K562 (cell line): Measurements from ENCODE around the gene CDH20.

Source experiments
- CBX1 ChIP-seq: sonication (generic); IDR thresholded peaks from 2 replicates; pipeline ENCODE4 v1.6.1; 2016; ENCODE audit warnings: antibody characterized with exemption, low read depth, mild to moderate bottlenecking
- FOXK2 ChIP-seq, 2 experiments: fragments of 450-650 bp; IDR thresholded peaks in 1 of 2; conservative IDR thresholded peaks in 1 of 2; 2 replicates each; pipeline ENCODE4 v1.6.1; 2016; ENCODE audit warnings: low read depth in 2 of 2, mild to moderate bottlenecking in 1 of 2
- HDAC2 ChIP-seq: fragments of 450-650 bp; IDR thresholded peaks from 2 replicates; pipeline ENCODE4 v1.6.1; 2016; ENCODE audit warnings: mild to moderate bottlenecking
- KDM1A ChIP-seq, 2 experiments: fragments of 450-650 bp; IDR thresholded peaks; 2 replicates each; pipeline ENCODE4 v1.6.1; 2016; ENCODE audit warnings: mild to moderate bottlenecking in 2 of 2
- NBN ChIP-seq: fragments of 450-650 bp; IDR thresholded peaks from 2 replicates; pipeline ENCODE4 v1.6.1; 2016; ENCODE audit warnings: low read depth, mild to moderate bottlenecking
- NR1H2 ChIP-seq: sonication (generic); formaldehyde crosslinking; IDR thresholded peaks from 2 replicates; pipeline ENCODE4 v1.4.0; 2020; ENCODE audit warnings: mild to moderate bottlenecking, missing genetic modification reagents
- ZFX ChIP-seq: sonication (generic); formaldehyde crosslinking; IDR thresholded peaks from 2 replicates; pipeline ENCODE4 v1.8.0; 2022; ENCODE audit warnings: mild to moderate bottlenecking, missing genetic modification reagents, moderate library complexity
- ZSCAN32 ChIP-seq: fragments of 450-650 bp; formaldehyde crosslinking; IDR thresholded peaks from 2 replicates; pipeline ENCODE4 v1.4.0; 2020; ENCODE audit warnings: mild to moderate bottlenecking, moderate library complexity
- TF ChIP-seq, protein P1 (sequence below): fragments of 450-650 bp; IDR thresholded peaks from 2 replicates; pipeline ENCODE4 v1.7.1; 2018; ENCODE audit warnings: mild to moderate bottlenecking, low read depth; ENCODE audit not compliant: partially characterized antibody
- TF ChIP-seq, protein P2 (sequence below), 3 experiments: IDR thresholded peaks in 2 of 3; conservative IDR thresholded peaks in 1 of 3; 2 replicates each; pipeline ENCODE4 v1.5.1; 2011 to 2012; ENCODE audit warnings: low read length in 3 of 3, mild to moderate bottlenecking in 3 of 3, control low read depth in 2 of 3, improper control_type of control experiment in 1 of 3, inconsistent platforms in 1 of 3, low read depth in 1 of 3, mixed read lengths in 1 of 3, moderate library complexity in 1 of 3; ENCODE audit not compliant: insufficient read depth in 2 of 3
- TF ChIP-seq, protein P3 (sequence below): sonication (generic); formaldehyde crosslinking; IDR thresholded peaks from 2 replicates; pipeline ENCODE4 v1.8.0; 2022; ENCODE audit warnings: mild to moderate bottlenecking, missing genetic modification reagents
- TF ChIP-seq, protein P4 (sequence below): sonication (generic); formaldehyde crosslinking; IDR thresholded peaks from 2 replicates; pipeline ENCODE4 v1.8.1; 2023; ENCODE audit warnings: mild to moderate bottlenecking, missing genetic modification reagents

DNA sequence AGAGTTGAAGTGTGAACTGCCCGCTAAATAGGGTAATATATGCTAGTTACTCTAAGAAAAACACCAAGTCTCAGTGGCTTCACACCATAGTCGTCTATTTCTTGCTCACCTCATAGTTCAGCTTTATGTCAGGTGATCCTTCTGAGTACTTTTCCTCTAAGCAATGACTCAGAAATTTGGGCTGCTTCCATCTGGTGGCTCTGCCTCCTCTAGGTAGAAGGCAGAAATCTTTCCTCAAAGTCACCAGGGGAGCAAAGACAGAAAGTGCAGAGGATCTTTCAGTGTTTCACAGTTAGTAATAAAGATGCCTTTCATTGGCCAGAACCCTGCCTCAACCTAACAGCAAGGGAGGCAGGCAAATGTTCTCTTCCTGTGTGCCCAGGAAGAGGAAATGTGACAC is 17.3 kb downstream of the CDH20 start:
- TF ChIP-seq, protein P1, sequence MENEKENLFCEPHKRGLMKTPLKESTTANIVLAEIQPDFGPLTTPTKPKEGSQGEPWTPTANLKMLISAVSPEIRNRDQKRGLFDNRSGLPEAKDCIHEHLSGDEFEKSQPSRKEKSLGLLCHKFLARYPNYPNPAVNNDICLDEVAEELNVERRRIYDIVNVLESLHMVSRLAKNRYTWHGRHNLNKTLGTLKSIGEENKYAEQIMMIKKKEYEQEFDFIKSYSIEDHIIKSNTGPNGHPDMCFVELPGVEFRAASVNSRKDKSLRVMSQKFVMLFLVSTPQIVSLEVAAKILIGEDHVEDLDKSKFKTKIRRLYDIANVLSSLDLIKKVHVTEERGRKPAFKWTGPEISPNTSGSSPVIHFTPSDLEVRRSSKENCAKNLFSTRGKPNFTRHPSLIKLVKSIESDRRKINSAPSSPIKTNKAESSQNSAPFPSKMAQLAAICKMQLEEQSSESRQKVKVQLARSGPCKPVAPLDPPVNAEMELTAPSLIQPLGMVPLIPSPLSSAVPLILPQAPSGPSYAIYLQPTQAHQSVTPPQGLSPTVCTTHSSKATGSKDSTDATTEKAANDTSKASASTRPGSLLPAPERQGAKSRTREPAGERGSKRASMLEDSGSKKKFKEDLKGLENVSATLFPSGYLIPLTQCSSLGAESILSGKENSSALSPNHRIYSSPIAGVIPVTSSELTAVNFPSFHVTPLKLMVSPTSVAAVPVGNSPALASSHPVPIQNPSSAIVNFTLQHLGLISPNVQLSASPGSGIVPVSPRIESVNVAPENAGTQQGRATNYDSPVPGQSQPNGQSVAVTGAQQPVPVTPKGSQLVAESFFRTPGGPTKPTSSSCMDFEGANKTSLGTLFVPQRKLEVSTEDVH, result no peak
- TF ChIP-seq, protein P2, sequence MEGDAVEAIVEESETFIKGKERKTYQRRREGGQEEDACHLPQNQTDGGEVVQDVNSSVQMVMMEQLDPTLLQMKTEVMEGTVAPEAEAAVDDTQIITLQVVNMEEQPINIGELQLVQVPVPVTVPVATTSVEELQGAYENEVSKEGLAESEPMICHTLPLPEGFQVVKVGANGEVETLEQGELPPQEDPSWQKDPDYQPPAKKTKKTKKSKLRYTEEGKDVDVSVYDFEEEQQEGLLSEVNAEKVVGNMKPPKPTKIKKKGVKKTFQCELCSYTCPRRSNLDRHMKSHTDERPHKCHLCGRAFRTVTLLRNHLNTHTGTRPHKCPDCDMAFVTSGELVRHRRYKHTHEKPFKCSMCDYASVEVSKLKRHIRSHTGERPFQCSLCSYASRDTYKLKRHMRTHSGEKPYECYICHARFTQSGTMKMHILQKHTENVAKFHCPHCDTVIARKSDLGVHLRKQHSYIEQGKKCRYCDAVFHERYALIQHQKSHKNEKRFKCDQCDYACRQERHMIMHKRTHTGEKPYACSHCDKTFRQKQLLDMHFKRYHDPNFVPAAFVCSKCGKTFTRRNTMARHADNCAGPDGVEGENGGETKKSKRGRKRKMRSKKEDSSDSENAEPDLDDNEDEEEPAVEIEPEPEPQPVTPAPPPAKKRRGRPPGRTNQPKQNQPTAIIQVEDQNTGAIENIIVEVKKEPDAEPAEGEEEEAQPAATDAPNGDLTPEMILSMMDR (IDR thresholded peaks at IDR 0.05 in 2 of 3, conservative IDR thresholded peaks at IDR 0.05 in 1 of 3; ENCODE audit: insufficient read depth in 2 of 3, low read depth in 1 of 3, low read length in 3 of 3), result no peak
- TF ChIP-seq CBX1 (no peak), ZFX (no peak), KDM1A (IDR thresholded peaks at IDR 0.05) (no peak), NBN (no peak), FOXK2 (conservative IDR thresholded peaks at IDR 0.05 in 1 of 2, IDR thresholded peaks at IDR 0.05 in 1 of 2; ENCODE audit: low read depth in 2 of 2) (no peak), ZSCAN32 (CRISPR knock-in tag) (no peak), NR1H2 (CRISPR knock-in tag) (no peak), HDAC2 (no peak)
- TF ChIP-seq, protein P3, sequence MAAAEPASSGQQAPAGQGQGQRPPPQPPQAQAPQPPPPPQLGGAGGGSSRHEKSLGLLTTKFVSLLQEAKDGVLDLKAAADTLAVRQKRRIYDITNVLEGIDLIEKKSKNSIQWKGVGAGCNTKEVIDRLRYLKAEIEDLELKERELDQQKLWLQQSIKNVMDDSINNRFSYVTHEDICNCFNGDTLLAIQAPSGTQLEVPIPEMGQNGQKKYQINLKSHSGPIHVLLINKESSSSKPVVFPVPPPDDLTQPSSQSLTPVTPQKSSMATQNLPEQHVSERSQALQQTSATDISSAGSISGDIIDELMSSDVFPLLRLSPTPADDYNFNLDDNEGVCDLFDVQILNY (CRISPR knock-in tag), result no peak
- TF ChIP-seq, protein P4, sequence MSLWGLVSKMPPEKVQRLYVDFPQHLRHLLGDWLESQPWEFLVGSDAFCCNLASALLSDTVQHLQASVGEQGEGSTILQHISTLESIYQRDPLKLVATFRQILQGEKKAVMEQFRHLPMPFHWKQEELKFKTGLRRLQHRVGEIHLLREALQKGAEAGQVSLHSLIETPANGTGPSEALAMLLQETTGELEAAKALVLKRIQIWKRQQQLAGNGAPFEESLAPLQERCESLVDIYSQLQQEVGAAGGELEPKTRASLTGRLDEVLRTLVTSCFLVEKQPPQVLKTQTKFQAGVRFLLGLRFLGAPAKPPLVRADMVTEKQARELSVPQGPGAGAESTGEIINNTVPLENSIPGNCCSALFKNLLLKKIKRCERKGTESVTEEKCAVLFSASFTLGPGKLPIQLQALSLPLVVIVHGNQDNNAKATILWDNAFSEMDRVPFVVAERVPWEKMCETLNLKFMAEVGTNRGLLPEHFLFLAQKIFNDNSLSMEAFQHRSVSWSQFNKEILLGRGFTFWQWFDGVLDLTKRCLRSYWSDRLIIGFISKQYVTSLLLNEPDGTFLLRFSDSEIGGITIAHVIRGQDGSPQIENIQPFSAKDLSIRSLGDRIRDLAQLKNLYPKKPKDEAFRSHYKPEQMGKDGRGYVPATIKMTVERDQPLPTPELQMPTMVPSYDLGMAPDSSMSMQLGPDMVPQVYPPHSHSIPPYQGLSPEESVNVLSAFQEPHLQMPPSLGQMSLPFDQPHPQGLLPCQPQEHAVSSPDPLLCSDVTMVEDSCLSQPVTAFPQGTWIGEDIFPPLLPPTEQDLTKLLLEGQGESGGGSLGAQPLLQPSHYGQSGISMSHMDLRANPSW (CRISPR knock-in tag), result no peak
